Measurements from ENCODE around the gene TMEM266. TPM values are rescaled to one million over a fixed set of nuclear protein-coding genes. Genes with fewer than 3 reads are reported as not detected.

The TMEM266 gene
- total and polyA plus RNA-seq, 2 of the 4 experiments (the other 2 are of a cell fraction) = not detected

DNA sequence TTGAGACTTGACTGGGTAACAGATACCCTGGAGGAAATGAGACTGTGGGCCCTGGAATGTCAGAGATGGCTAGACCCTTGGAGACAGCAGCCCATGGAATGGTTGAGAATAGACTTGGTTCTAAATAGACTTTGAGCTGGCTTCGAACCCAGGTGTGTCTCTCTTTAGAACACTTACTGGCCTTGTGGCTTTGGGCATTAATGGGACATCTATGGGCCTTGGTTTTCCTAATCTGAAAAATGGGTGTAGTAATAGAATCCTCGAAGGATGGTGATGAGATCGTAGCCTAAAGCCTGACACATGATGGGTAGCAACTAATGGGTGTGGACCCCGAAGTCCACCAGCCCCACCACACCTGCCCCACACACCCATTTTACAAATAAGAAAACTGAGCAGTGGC, 119.2 kb downstream of the TMEM266 start:
- Histone ChIP-seq H2AK5ac (ENCODE audit: low read depth, low read length) (no peak overlapping the region), H3K56ac (ENCODE audit: extremely low read depth, insufficient read depth, low read length) (no peak overlapping the region), H2BK120ac (ENCODE audit: low read depth, low read length) (no peak overlapping the region), H3K9me3 (ENCODE audit: control insufficient read depth, insufficient read depth, low read length) (no peaks in the 10 kb centered on the region), H3K4me3 (ENCODE audit: insufficient read depth, low read depth, low read length) (no peak overlapping the region), H4K8ac (ENCODE audit: low read depth in 2 of 2, low read length in 2 of 2) (no peak overlapping the region), H3K23ac (ENCODE audit: low read depth, low read length) (no peak overlapping the region), H3K27ac (ENCODE audit: insufficient read depth, low read length) (no peak overlapping the region), H3K4me2 (ENCODE audit: low read depth, low read length) (no peak overlapping the region), H3K14ac (replicated peaks; ENCODE audit: low read depth, low read length) (no peak overlapping the region), H4K20me1 (ENCODE audit: insufficient read depth, low read length) (no peaks in the 10 kb centered on the region; the same call in 1 of the 2 replicates), H3K36me3 (ENCODE audit: control insufficient read depth, insufficient read depth, low read length) (no peaks in the 10 kb centered on the region), H3K9ac (ENCODE audit: low read depth, low read length) (no peak overlapping the region), H2BK15ac (ENCODE audit: low read depth, low read length) (no peak overlapping the region), H3K4ac (ENCODE audit: low read depth, low read length) (no peak overlapping the region), H3K4me1 (ENCODE audit: control insufficient read depth, insufficient read depth, low read length) (peaks cover 2% of the 10 kb centered on the region), H3K27me3 (ENCODE audit: control insufficient read depth, insufficient read depth, low read length) (no peaks in the 10 kb centered on the region; the same call in 1 of the 2 replicates), H3K79me1 (ENCODE audit: low read depth in 1 of 2, low read length in 2 of 2) (no peaks in the 10 kb centered on the region), H2BK5ac (ENCODE audit: low read depth, low read length, poor library complexity, severe bottlenecking) (no peak overlapping the region), H2AK9ac (replicated peaks; ENCODE audit: low read depth, low read length, poor library complexity) (no peak overlapping the region), H2AFZ (replicated peaks; ENCODE audit: low read length, poor library complexity) (no peak overlapping the region), H4K5ac (ENCODE audit: low read depth, low read length) (no peak overlapping the region), H3K18ac (ENCODE audit: low read depth, low read length) (no peak overlapping the region), H4K91ac (ENCODE audit: insufficient read depth, low read depth, low read length) (no peak overlapping the region), H2BK20ac (ENCODE audit: low read depth, low read length) (no peak overlapping the region), H3K9me1 (ENCODE audit: insufficient read depth, low read length) (peaks cover 20% of the 10 kb centered on the region)
- BruUV-seq (replicated peaks) = no TSS peak
- no CpG with 5 or more reads among the region's 4 CpGs for WGBS, 2 experiments (ENCODE audit: extremely low coverage in 2 of 2, insufficient read length in 1 of 2)
- TF ChIP-seq MXI1 (IDR thresholded peaks at IDR 0.05; ENCODE audit: borderline replicate concordance, low read depth, low read length) = no peak
- CTCF ChIA-PET = no interaction called here
- intact Hi-C loops (cut with micrococcal nuclease) = no loop called here
- no peak for ATAC-seq (ENCODE audit: low read depth)
- in situ Hi-C loops (cut with MboI; ENCODE audit: low sequenced_read_pairs) = no loop called here
- dilution Hi-C loops (cut with HindIII; ENCODE audit: low sequenced_read_pairs, unreplicated experiment) = no loop called here
- POLR2A ChIA-PET (ENCODE audit: unreplicated experiment) = no interaction called here
- no peak for DNase-seq
